ENCODE results near the gene TAS2R42.
A peak's percentile ranks its signal among the peaks of the same experiment; 100 is the strongest.

The TAS2R42 gene, protein sequence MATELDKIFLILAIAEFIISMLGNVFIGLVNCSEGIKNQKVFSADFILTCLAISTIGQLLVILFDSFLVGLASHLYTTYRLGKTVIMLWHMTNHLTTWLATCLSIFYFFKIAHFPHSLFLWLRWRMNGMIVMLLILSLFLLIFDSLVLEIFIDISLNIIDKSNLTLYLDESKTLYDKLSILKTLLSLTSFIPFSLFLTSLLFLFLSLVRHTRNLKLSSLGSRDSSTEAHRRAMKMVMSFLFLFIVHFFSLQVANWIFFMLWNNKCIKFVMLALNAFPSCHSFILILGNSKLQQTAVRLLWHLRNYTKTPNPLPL

DNA sequence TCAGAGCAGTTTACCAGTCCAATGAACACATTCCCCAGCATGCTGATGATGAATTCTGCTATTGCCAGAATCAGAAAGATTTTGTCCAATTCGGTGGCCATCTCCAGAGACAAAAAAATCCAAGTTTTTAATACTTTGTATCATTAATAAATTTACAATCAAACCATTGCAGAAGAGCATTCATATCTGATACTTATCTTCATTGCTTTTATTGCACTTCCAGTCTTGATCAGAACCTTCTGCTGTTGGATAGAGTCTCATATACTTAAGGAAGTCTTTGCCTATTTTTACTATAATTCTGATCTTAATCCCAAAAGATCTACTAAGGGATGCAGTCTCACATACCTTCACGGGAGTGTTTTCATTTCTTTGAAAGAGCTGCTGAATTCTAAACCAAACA, at the start of gene TAS2R42:
TAS2R42 (minus strand) TSS at position 101 of the 400 bp plus-strand sequence; CDS start at position 101, 0 bp downstream.
- Histone ChIP-seq H3K4me1 (ENCODE audit: control insufficient read depth, low read length) (no peaks in the 10 kb centered on the region), H3K36me3 (ENCODE audit: control insufficient read depth, low read length) (no peaks in the 10 kb centered on the region), H3K4me3 (ENCODE audit: low read length) (no peak within 1 kb of the TSS), H3F3A (ENCODE audit: control insufficient read depth, insufficient read depth) (no peaks in the 10 kb centered on the region), H3K27ac (ENCODE audit: low read depth, low read length) (no peak within 1 kb of the TSS), H4K20me1 (ENCODE audit: control insufficient read depth, insufficient read depth, low read depth, low read length) (no peaks in the 10 kb centered on the region), H3K9me3 (ENCODE audit: control insufficient read depth, insufficient read depth, low read length) (no peaks in the 10 kb centered on the region), H3K4me2 (ENCODE audit: low read length) (no peak within 1 kb of the TSS), H3K27me3 (ENCODE audit: control insufficient read depth, low read length) (peaks cover 8% of the 10 kb centered on the region), H3K9me2 (replicated peaks; ENCODE audit: control insufficient read depth, low read length) (no peaks in the 10 kb centered on the region), H3K79me2 (ENCODE audit: control insufficient read depth, low read length) (no peaks in the 10 kb centered on the region)
- TF ChIP-seq, protein P1, sequence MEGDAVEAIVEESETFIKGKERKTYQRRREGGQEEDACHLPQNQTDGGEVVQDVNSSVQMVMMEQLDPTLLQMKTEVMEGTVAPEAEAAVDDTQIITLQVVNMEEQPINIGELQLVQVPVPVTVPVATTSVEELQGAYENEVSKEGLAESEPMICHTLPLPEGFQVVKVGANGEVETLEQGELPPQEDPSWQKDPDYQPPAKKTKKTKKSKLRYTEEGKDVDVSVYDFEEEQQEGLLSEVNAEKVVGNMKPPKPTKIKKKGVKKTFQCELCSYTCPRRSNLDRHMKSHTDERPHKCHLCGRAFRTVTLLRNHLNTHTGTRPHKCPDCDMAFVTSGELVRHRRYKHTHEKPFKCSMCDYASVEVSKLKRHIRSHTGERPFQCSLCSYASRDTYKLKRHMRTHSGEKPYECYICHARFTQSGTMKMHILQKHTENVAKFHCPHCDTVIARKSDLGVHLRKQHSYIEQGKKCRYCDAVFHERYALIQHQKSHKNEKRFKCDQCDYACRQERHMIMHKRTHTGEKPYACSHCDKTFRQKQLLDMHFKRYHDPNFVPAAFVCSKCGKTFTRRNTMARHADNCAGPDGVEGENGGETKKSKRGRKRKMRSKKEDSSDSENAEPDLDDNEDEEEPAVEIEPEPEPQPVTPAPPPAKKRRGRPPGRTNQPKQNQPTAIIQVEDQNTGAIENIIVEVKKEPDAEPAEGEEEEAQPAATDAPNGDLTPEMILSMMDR (IDR thresholded peaks at IDR 0.05; ENCODE audit: low read depth, low read length, poor library complexity, severe bottlenecking): no peak
- TF ChIP-seq EZH2phosphoT487 (IDR thresholded peaks at IDR 0.05; ENCODE audit: borderline replicate concordance, low read length): no peak

DNA sequence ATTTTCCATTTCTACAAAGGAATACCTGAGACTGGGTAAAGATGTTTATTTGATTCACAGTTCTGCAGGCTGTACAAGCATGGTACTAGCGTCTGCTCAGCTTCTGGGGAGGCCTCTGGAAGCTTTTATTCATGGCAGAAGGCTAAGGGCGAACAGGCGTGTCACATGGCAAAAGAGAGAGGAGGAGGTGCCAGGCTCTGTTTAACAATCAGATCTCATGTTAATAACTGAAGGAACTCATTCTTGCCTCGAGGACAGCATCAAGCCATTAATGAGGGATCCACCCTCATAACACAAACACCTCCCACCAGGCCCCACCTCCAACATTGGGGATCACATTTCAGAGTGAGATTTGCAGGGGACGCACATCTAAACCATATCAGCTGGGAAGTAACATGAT, 46.8 kb upstream of the TAS2R42 start:
- no peak overlapping the region for H3K4me2 ChIP-seq (ENCODE audit: low read length)
- H3K27ac ChIP-seq (ENCODE audit: low read depth, low read length): no peak overlapping the region
- H3K4me1 ChIP-seq (ENCODE audit: control insufficient read depth, low read length): no peaks in the 10 kb centered on the region
- H4K20me1 ChIP-seq (ENCODE audit: control insufficient read depth, insufficient read depth, low read depth, low read length): no peaks in the 10 kb centered on the region; the same call in 1 of the 2 replicates
- H3K9me3 ChIP-seq (ENCODE audit: control insufficient read depth, insufficient read depth, low read length): no peaks in the 10 kb centered on the region
- TF ChIP-seq, protein P1 (IDR thresholded peaks at IDR 0.05; ENCODE audit: low read depth, low read length, poor library complexity, severe bottlenecking): no peak
- no peak for TF ChIP-seq EZH2phosphoT487 (IDR thresholded peaks at IDR 0.05; ENCODE audit: borderline replicate concordance, low read length)
- H3K27me3 ChIP-seq (ENCODE audit: control insufficient read depth, low read length): 0 out of 2 replicates have a peak, but pooled peaks cover 3% of the 10 kb centered on the region
- no peak overlapping the region for H3K4me3 ChIP-seq (ENCODE audit: low read length)
- no peaks in the 10 kb centered on the region for H3K36me3 ChIP-seq (ENCODE audit: control insufficient read depth, low read length)
- H3K9me2 ChIP-seq (replicated peaks; ENCODE audit: control insufficient read depth, low read length): no peaks in the 10 kb centered on the region
- H3K79me2 ChIP-seq (ENCODE audit: control insufficient read depth, low read length): no peaks in the 10 kb centered on the region
- no peaks in the 10 kb centered on the region for H3F3A ChIP-seq (ENCODE audit: control insufficient read depth, insufficient read depth)

DNA sequence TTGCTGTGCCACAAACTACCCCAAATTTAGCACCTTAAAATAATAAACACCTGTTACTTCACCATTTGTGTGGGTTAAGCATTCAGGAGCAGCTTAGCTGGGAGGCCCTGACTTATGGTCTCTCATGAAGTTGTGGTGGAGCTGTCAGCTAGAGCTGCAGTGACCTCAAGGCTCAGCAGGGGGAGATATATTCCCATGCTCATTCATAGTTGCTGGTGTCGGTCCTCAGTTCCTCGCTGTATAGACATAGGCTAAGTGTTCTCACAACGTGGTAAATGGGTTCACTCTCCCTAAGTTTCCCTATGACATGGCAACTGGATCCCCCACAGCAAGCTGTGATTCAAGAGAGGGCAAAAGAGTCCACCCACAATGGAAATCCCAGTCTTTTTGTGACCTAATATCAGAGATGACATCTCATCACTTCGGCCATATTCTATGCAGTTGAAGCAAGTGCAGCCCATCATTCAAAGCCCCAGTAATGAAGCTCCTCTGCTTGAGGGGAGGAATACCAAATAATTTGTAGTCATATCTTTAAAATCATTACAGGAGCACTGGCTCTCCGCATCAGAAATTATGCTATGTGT, 41.7 kb upstream of the TAS2R42 start:
- no peaks in the 10 kb centered on the region for H3K36me3 ChIP-seq (ENCODE audit: control insufficient read depth, low read length)
- no peaks in the 10 kb centered on the region for H3K9me3 ChIP-seq (ENCODE audit: control insufficient read depth, insufficient read depth, low read length)
- no peaks in the 10 kb centered on the region for H3K9me2 ChIP-seq (replicated peaks; ENCODE audit: control insufficient read depth, low read length)
- H3K27ac ChIP-seq (ENCODE audit: low read depth, low read length): no peak overlapping the region
- TF ChIP-seq, protein P1 (IDR thresholded peaks at IDR 0.05; ENCODE audit: low read depth, low read length, poor library complexity, severe bottlenecking): peak; percentile 72
- no peak for TF ChIP-seq EZH2phosphoT487 (IDR thresholded peaks at IDR 0.05; ENCODE audit: borderline replicate concordance, low read length)
- peaks cover 3% of the 10 kb centered on the region; the same call in 1 of the 2 replicates for H3K27me3 ChIP-seq (ENCODE audit: control insufficient read depth, low read length)
- H3K4me3 ChIP-seq (ENCODE audit: low read length): no peak overlapping the region
- no peaks in the 10 kb centered on the region for H3K4me1 ChIP-seq (ENCODE audit: control insufficient read depth, low read length)
- H3K79me2 ChIP-seq (ENCODE audit: control insufficient read depth, low read length): no peaks in the 10 kb centered on the region
- H3K4me2 ChIP-seq (ENCODE audit: low read length): no peak overlapping the region
- H4K20me1 ChIP-seq (ENCODE audit: control insufficient read depth, insufficient read depth, low read depth, low read length): no peaks in the 10 kb centered on the region; the same call in 1 of the 2 replicates
- H3F3A ChIP-seq (ENCODE audit: control insufficient read depth, insufficient read depth): no peaks in the 10 kb centered on the region
